K562 (cell line): ENCODE data around the gene ACRBP. TPM values are rescaled to one million over a fixed set of nuclear protein-coding genes. Genes with fewer than 3 reads are reported as not detected.

Experiments
- ATF2 ChIP-seq: sonication (generic); formaldehyde crosslinking; IDR thresholded peaks from 2 replicates; pipeline ENCODE4 v1.8.1; 2022; ENCODE audit warnings: missing genetic modification reagents
- ERF ChIP-seq: fragments of 450-650 bp; formaldehyde crosslinking; IDR thresholded peaks from 2 replicates; pipeline ENCODE4 v1.4.0; 2020; ENCODE audit warnings: mild to moderate bottlenecking, mixed read lengths
- KDM1A ChIP-seq, 2 experiments: fragments of 450-650 bp; IDR thresholded peaks; 2 replicates each; pipeline ENCODE4 v1.6.1; 2016; ENCODE audit warnings: mild to moderate bottlenecking in 2 of 2
- PML ChIP-seq: IDR thresholded peaks from 2 replicates; pipeline ENCODE4 v1.6.1; 2012; ENCODE audit warnings: low read length, inconsistent platforms
- THAP12 ChIP-seq: fragments of 250-450 bp; sonication (Bioruptor Pico); IDR thresholded peaks from 2 replicates; pipeline ENCODE4 v1.9.0; 2021; ENCODE audit warnings: mild to moderate bottlenecking, inconsistent platforms
- THRA ChIP-seq: fragments of 450-650 bp; IDR thresholded peaks from 2 replicates; pipeline ENCODE4 v1.6.1; 2017; ENCODE audit warnings: mild to moderate bottlenecking, moderate library complexity
- ZFP91 ChIP-seq: sonication (generic); formaldehyde crosslinking; IDR thresholded peaks from 2 replicates; pipeline ENCODE4 v1.8.0; 2022; ENCODE audit warnings: mild to moderate bottlenecking, missing genetic modification reagents
- ZNF318 ChIP-seq, 2 experiments: fragments of 450-650 bp; IDR thresholded peaks; 2 replicates each; pipeline ENCODE4 v1.6.1; 2016; ENCODE audit warnings: mild to moderate bottlenecking in 2 of 2, borderline replicate concordance in 1 of 2, low read depth in 1 of 2, moderate library complexity in 1 of 2
- ZNF431 ChIP-seq: sonication (generic); formaldehyde crosslinking; IDR thresholded peaks from 2 replicates; pipeline ENCODE4 v1.8.0; 2022; ENCODE audit warnings: mild to moderate bottlenecking, missing genetic modification reagents
- ZNF586 ChIP-seq: fragments of 450-650 bp; formaldehyde crosslinking; conservative IDR thresholded peaks from 2 replicates; pipeline ENCODE4 v1.4.0; 2020; ENCODE audit warnings: mild to moderate bottlenecking, moderate library complexity
- polyA plus RNA-seq, 8 experiments: library from polyadenylated mRNA; depleted of rRNA in 4 of 8; stranded (reverse) in 5 of 8; unstranded in 3 of 8; fragments of >200 nt; fragmentation: Nextera tagmentation in 2 of 8; fragmentation: Illumina TruSeq in 1 of 8; extraction: Ambion mirVana in 2 of 8; extraction: Trizol in 1 of 8; gene quantifications; 2 replicates each; pipeline versions ENCODE4 v1.2.1 to v1.2.3, GENCODE V29; 2011 to 2014; ENCODE audit warnings: inconsistent platforms in 1 of 8, missing spikeins in 1 of 8
- total RNA-seq, 7 experiments: library from RNA; depleted of rRNA in 6 of 7; stranded (reverse); fragments of >200 nt in 6 of 7; fragmentation: Illumina TruSeq in 2 of 7; extraction: Trizol in 2 of 7; gene quantifications; 2 replicates each; pipeline versions ENCODE4 v1.2.1 to v1.2.3, GENCODE V29; 2011 to 2021; ENCODE audit warnings: low replicate concordance in 1 of 7

The ACRBP gene
- total and polyA plus RNA-seq, 9 of the 15 experiments (the other 6 are each of a cell fraction or from before 2014, with no cell fraction given): 3.1 to 31.8 (median 8.4) TPM

GRCh38 chr12:6662906-6663742 lies 15.9 kb upstream of the ACRBP start, which contains the start of gene ING4 (continued):
- no peak for TF ChIP-seq ZNF586 (CRISPR knock-in tag)
- peak; percentile 67; the same call in 1 of the 2 replicates for TF ChIP-seq ATF2 (CRISPR knock-in tag)
- TF ChIP-seq ZFP91 (CRISPR knock-in tag): no peak
- TF ChIP-seq ZNF431 (CRISPR knock-in tag): no peak
- TF ChIP-seq ERF (CRISPR knock-in tag): no peak
- no peak for TF ChIP-seq PML
- TF ChIP-seq THAP12 (CRISPR knock-in tag): no peak
- TF ChIP-seq THRA: no peak
- TF ChIP-seq ZNF318 (IDR thresholded peaks at IDR 0.05; ENCODE audit: borderline replicate concordance in 1 of 2, low read depth in 1 of 2): peak in 1 of 2 experiments; percentile 56; a peak in 1 of 4 replicates
- TF ChIP-seq KDM1A (IDR thresholded peaks at IDR 0.05): no peak; a peak in 1 of 4 replicates
